Measurements from ENCODE around the gene ZNF837. TPM values are rescaled to one million over a fixed set of nuclear protein-coding genes. Genes with fewer than 3 reads are reported as not detected.
A peak's percentile ranks its signal among the peaks of the same experiment; 100 is the strongest.

The ZNF837 gene
- total RNA-seq, 3 donors from 2014 or later = 1.5 to 3.3 (median 2.5) TPM

DNA sequence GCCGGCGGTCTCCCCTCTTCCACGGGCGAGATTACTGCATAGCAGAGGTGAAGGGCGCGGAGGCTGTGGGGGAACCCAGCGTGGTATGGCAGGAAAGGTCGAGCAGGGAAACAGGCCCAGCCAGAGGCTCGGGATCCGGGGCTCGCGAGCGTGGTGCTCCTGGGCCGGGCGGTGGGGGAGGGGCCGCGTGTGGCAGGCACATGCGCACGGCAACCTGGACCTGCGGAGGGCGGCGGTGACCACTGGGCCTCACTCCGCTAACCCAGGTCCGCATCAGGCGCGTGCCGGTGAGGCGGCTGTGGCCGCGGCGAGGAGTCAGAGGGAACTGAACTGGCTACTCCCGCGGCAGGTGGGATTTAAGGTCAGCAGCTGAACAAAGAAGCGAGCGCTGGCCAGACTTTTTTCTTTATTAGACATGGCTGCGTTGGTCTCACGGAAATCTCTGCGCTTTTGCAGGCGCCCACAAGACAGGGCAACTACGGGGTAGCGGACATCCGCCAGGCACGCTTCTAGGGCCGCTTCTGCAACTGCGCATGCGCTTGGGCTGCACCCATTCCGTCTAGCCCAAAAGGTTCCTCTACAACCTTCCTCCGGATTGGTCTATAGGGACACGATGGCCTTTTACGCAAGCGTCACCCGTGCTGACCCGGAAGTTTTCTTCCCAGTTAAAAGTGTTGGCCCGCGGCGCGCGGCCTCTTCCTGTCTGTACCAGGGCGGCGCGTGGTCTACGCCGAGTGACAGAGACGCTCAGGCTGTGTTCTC, 5.9 kb upstream of the ZNF837 start, which contains the start of gene RPS5:
Gene RPS5, plus strand, starts transcription at position 694 of the 762 bp plus-strand sequence. CDS start 869 bp downstream, outside the sequence.
- TF ChIP-seq, protein P1, sequence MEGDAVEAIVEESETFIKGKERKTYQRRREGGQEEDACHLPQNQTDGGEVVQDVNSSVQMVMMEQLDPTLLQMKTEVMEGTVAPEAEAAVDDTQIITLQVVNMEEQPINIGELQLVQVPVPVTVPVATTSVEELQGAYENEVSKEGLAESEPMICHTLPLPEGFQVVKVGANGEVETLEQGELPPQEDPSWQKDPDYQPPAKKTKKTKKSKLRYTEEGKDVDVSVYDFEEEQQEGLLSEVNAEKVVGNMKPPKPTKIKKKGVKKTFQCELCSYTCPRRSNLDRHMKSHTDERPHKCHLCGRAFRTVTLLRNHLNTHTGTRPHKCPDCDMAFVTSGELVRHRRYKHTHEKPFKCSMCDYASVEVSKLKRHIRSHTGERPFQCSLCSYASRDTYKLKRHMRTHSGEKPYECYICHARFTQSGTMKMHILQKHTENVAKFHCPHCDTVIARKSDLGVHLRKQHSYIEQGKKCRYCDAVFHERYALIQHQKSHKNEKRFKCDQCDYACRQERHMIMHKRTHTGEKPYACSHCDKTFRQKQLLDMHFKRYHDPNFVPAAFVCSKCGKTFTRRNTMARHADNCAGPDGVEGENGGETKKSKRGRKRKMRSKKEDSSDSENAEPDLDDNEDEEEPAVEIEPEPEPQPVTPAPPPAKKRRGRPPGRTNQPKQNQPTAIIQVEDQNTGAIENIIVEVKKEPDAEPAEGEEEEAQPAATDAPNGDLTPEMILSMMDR (IDR thresholded peaks at IDR 0.05) = no peak
- Histone ChIP-seq H3K4me1 (ENCODE audit: low read depth) (peaks cover 19% of the 10 kb centered on the region), H3K4me3 (peak within 1 kb of the TSS; percentile 42), H3K9me3 (no peaks in the 10 kb centered on the region), H3K36me3 (ENCODE audit: low read depth) (no peaks in the 10 kb centered on the region)
- ATAC-seq (peak; percentile 95), DNase-seq (peak; percentile 96 to 98 (median 97))
- intact Hi-C loops (cut with DNase I, micrococcal nuclease) = no loop called here

DNA sequence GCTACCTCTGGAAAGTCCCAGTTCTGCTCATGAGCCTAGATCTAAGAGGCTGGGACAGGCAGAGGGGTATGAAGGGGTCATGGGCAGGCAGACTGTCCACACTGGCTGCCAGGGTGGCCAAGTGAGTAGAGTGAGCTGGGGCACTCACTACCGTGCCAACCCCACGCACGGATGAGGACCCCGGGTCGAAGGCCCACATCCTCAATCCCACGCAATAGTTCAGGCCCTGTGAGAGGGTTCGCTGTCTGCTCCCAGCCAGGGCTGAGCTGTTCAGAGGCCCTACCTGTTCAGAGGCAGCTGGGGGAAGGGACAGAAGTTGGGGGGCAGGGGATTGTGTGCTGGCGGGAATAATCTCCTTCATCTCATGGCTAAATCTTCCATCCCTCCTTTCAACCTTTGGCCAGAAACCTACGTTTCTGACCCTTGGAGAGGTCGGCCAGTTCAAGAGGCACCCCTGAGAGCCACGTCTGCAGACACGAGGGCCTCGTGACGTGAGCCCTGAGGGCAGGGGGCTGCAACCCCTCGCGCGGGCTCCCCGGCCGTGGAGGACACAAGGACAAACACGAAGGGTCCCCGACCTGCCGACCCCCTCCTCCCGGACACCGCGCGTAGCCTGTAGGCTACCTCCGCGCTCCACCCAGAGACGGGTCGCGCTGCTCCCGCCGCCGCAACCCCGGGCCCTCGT, 5.2 kb upstream of the ZNF837 start:
- no peaks in the 10 kb centered on the region for H3K9me3 ChIP-seq
- H3K4me3 ChIP-seq = peak overlapping the region; percentile 42
- peak in 2 of 3 donors; percentile 54 to 69 for DNase-seq
- TF ChIP-seq, protein P1 (IDR thresholded peaks at IDR 0.05) = no peak
- peak; percentile 23 for ATAC-seq
- intact Hi-C loops (cut with DNase I, micrococcal nuclease) = no loop called here
- no peaks in the 10 kb centered on the region for H3K36me3 ChIP-seq (ENCODE audit: low read depth)
- peaks cover 20% of the 10 kb centered on the region for H3K4me1 ChIP-seq (ENCODE audit: low read depth)

DNA sequence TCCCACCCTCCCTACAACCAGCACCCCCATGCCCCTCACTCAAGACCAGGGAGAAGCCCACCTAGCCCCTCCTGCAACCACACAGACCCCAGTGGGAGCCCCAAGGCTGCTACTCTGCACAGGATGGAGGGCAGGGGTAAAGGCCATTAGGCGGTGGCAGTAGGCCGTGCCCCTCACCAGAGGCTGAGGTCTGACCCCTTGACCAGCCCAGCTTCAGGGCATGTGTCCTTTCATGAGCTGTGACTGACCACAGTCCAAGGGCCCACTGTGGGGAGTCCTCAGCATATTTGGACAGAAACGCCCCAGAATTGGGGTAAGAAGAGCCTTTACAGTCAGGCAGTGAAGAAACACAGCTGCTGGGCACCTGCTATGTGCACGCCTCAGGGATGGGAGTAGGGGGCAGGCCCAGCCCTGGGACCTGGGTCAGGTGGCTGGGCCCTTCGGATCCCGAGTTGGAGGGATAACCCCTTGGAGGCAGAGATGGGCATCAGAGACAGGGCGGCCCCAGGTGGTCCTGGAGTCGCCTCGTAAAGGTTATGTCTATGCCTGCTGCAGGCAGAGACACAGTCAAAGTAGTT, 4.6 kb upstream of the ZNF837 start:
- TF ChIP-seq, protein P1 (IDR thresholded peaks at IDR 0.05) = no peak
- no peaks in the 10 kb centered on the region for H3K36me3 ChIP-seq (ENCODE audit: low read depth)
- ATAC-seq (no peak), DNase-seq (no peak)
- no peaks in the 10 kb centered on the region for H3K9me3 ChIP-seq
- intact Hi-C loops (cut with DNase I, micrococcal nuclease) = no loop called here
- H3K4me1 ChIP-seq (ENCODE audit: low read depth) = peaks cover 20% of the 10 kb centered on the region
- no peak overlapping the region for H3K4me3 ChIP-seq

DNA sequence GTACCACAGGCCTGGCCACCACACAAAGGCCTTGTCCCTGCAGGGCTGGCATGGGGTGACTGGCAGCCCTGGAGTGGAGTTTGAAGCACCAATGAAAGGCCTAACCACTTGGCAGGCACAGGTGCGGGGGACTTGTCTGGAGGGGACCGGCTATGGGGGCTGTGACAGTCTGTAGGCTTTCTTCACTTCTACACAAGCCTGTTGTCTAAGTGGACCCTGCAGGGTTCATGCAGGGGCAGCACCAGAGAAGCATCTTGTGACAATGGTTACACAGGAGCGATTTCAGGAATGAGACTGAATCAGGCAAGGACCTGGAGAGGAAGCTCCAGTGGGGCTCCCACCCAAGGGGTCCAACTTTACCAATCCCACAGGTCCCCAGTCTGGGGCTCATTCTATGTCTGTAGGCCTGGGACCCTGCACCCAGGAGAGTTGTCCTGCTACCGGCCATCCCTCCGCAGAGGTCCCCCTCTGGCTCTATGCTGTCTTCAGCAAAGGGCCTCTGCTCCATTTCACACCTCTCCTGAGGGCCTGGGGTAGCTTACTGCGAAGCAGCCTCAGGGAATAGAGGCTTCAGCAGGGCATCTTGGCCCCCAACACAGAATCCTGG, 2.3 kb upstream of the ZNF837 start:
- ATAC-seq (no peak), DNase-seq (no peak)
- Histone ChIP-seq H3K36me3 (ENCODE audit: low read depth) (no peaks in the 10 kb centered on the region), H3K4me3 (no peak overlapping the region), H3K9me3 (no peaks in the 10 kb centered on the region), H3K4me1 (ENCODE audit: low read depth) (peaks cover 28% of the 10 kb centered on the region)
- intact Hi-C loops (cut with DNase I, micrococcal nuclease) = no loop called here
- TF ChIP-seq, protein P1 (IDR thresholded peaks at IDR 0.05) = no peak

DNA sequence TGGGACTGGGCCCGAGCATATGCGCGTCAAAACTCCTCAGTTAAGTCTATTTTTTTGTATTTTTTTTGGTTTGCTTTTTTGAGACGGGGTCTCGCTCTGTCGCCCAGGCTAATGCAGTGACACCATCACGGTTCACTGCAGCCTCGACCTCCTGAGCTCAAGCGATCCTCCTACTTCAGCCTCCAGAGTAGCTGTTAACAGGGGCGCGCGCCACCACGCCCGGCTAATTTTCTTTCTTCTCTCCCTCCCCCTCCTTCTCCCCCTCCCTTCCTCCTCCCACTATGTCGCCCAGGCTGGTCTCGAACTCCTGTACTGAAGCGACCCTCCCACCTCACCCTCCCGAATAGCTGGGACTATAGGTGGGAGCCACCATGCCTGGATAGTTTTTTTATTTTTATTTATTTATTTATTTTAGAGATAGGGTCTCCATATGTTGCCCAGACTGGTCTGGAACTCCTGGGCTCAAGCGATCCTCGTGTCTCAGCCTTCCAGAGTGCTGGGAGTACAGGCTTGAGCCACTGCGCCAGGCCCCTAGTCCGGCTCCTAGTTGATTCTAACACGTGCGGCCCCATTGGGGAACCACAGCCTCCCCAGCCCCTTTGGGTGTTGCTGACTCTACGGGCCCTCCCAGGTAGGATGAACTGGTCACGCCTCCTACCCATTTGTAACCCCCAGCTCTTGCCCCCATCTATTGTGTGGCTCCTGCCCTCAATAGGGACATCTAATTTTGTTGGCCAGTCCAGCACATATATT, 806 bp upstream of the ZNF837 start:
- H3K4me3 ChIP-seq = peak overlapping the region; percentile 48
- intact Hi-C loops (cut with DNase I, micrococcal nuclease) = no loop called here
- H3K4me1 ChIP-seq (ENCODE audit: low read depth) = peaks cover 21% of the 10 kb centered on the region
- DNase-seq (peak in 1 of 3 donors; percentile 32), ATAC-seq (no peak)
- no peaks in the 10 kb centered on the region for H3K9me3 ChIP-seq
- TF ChIP-seq, protein P1 (IDR thresholded peaks at IDR 0.05) = no peak
- H3K36me3 ChIP-seq (ENCODE audit: low read depth) = no peaks in the 10 kb centered on the region

Data from mucosa of descending colon (tissue), 3 donors.